GM21367 (cell line): ENCODE results near the gene UGT1A9.

Experiments used
- ATAC-seq: cut with Tn5 transposase; IDR thresholded peaks from one replicate; pipeline ENCODE4 v1.9.1; 2021; ENCODE audit not compliant: unreplicated experiment

UGT1A9 gene

DNA sequence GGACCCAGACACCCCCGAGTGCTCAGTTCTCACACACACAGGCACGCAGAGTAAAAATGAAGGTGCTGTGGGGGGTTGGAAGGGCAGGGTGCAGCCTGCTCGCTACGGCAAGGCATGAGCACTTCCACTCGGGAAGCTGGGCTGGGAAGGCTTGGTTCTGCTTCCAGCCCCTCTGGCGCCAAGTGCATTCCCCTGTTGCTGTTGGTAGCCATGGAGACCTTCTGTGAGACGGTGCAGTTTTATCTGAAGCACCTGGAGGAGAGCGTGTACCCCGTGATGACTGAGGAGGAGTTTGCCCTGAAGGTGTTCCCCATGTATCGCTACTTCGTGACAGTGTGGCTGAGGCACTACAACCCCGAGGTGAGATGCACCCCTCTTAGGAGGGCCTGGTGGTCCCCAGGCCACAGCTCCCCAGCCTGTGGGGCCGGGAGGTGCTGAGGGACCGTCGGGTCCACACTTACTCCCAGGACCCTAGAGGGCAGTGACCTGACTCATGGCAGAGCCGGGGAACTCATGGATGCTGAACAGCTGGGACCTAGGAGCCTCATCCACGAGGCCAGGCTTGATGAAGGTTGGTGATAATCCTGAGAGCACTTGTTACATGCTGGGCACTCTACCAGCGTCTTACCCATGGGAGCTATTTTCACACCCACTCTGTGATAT, 121.9 kb downstream of the UGT1A9 start:
- no peak for ATAC-seq

DNA sequence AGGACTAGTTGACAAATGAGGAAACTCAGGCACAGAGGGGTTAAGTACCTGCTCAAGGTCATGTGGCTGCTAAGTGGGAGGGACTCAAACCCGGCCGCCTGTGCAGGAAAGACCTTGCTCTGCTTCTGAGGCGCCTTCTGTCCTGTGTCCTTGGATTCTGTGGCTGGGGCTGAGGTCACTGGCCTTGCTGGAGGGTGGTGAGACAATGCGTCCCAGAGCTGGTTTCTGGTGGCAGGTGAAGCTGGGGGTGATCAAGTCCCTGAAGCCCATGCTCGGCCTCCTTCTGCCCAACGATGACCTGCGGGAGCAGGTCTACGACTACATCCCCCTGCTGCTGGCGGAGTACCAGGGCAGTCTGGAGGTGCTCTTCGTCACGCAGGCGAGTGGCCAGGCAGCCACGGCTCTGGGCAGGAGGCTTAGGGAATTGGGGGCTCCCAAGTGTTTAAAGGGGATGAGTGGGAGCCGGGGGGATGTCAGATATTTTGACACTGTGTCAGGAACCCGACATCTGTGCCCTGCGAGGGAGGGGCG, 122.5 kb downstream of the UGT1A9 start:
- ATAC-seq = no peak

DNA sequence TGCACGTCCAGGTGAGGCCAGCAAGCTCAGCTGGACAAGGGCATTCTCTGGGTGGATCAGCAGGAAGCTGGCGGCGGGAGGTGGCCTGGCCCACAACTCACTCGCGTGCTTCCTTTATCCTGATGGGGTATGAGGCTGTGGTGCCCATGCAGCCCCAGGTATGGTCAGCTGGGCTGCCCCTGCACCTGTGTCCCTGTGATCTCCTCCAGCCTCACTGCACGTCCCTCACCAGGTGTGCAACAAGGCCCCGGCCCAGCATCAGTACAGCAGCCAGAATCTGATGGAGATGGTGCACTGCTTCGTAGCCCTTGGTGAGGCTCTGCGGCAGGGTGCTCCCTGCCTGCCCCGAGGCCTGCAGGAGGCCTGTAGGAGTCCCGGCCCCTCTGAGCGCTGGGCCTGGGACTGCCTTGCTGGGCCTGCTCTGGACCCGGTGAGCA, 124.1 kb downstream of the UGT1A9 start:
- no peak for ATAC-seq

DNA sequence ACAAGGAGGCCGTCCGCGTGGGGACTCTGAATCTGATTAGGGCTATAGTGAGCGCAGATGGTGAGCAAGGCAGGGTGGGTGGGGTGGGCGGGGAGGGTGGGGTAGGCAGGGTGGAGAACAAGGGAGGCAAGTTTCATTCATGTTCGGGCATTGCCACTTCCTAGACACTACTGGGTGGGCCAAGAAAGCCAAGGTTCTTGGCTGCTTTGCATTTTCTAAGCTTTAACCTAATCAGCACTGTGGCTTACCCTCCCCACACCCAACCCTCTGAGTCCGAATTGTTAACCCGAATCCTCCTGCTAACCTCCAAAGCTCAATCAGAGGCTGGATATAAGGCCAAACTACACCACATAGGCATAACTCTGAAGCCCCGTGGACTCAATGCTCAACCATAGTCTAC, 124.6 kb downstream of the UGT1A9 start:
- no peak for ATAC-seq

DNA sequence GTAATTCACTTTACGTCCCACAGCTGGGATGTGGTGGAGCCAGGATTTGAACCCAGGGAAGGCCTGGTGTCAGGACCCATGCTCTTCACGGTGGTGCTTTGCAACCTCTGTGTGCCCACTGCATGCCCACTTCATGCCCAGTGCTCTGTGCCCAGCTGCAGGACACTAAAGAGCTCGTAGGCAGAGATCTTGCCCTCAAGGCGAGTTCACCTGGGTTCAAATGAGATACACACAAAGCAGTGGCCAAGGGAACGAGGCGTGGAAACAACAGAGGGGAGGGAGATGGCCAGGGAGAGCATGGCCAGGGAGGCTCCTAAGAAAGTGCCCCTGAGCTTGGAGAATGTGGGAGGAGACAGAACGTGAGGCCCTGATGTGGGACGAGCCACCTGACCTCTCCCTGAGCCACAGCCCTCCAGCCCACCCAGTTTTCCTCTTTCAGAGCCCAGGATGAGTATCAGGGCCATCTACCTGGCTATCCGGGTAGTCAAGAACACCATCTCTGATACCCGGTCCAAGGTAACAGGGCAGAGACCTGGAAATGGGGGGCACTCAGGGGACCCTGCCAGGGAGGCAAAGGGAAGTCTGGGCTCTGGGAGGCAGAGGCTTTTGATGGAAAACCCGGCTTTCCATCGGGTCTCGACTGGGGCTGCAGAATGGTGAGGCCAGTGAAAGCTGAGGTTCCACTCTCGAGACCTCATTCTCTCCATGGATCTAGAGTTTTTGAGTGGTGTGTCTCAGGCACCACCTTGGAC, 126.8 kb downstream of the UGT1A9 start:
- ATAC-seq = no peak

DNA sequence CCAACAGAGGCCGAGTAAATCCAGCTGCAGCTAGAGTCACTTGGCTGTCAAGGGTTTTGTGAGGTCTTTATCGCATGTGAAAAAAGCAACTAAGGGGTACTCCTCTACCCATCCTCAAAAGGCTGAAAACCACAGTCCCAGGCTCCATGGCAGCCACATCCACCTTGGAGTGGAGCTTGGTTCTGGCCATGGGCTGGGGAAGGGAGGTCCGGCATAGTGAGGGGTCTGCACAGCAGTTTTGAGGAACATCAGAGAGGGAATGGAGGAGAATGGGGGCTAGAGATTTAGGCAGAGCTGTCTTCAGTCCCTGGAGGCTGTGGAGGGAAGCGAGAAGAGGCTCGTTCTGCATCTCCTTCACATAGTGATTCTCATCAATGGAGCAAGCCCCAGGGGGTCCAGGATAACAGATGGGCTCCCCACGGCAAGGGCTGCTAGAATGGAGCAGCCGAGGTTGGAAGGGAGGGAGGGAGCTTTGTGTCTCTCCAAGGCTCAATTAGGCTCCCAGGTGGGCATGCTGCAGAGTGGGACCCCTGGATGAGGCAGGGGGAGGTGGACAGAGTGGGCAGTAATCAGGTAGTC, 127.5 kb downstream of the UGT1A9 start:
- ATAC-seq = no peak

DNA sequence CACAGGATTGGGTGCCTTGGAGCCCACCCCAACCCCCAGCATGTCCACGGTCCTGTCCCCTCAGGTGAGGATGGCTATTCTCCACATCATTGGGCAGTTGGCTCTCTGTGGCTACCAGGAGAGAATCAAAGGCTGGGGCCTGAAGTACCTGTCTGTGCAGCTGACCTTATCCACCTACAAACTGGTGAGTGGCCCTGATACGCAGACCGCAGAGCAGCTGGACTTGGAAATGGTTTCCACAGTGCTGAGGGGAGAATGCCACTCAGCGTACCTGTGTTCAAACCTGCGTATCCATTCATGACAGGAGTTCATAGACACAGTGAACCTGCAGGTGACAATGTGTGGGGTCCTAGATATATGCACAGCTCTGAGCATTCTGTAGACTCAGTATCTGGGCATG, 128.0 kb downstream of the UGT1A9 start:
- no peak for ATAC-seq

DNA sequence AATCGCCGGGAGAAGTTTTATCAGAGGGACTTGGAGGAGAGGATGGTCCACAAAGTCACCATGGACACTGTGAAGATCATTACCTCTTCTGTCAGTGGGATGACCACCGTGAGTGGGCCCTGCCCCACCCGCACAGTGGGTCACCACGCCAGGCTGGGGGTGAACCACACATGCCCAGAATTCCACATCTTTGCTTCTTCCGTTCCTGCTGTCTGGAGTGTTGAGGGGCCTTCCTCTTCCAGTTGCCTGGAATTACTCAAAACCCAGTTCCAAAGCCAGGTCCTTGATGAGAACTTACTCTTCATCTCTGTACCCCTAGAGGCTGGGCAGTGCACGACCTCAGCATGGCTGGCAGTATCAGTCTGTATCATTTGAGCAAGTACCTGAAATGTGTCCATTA, 128.5 kb downstream of the UGT1A9 start:
- no peak for ATAC-seq

DNA sequence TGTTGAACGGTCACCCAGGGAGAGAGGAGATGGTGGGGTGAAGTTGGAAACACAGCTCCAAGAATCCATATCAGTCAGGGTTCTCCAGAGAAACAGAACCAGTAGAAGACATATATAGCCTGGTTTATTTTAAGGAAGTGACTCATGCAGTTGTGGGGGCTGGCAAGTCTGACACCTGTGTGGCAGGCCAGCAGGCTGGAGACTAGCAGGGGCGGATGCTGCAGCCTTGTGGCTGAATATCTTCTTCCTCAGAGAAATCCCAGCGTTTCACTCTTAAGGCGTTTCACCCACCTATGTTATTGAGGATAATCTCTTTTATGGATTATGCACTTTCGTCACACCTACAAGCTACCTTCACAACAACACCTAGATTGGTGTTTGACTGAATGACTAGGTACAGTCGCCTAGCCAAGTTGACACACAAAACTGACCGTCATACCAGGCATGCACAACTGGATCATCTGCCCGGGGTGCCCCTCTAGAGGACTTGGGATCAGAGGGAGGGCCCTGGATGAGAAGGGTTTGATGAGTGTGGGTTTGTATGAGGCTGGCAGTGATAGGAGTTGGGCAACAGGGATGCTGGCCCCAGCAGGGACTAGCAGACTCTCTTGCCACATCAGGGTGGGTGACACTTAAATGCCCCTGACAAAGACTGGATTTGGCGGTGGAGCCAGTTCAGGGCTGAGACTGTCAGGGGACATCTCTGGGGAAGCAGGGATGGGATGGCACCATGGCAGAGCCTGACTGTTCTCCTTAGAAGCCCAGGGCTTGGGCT, 129.8 kb downstream of the UGT1A9 start:
- no peak for ATAC-seq

DNA sequence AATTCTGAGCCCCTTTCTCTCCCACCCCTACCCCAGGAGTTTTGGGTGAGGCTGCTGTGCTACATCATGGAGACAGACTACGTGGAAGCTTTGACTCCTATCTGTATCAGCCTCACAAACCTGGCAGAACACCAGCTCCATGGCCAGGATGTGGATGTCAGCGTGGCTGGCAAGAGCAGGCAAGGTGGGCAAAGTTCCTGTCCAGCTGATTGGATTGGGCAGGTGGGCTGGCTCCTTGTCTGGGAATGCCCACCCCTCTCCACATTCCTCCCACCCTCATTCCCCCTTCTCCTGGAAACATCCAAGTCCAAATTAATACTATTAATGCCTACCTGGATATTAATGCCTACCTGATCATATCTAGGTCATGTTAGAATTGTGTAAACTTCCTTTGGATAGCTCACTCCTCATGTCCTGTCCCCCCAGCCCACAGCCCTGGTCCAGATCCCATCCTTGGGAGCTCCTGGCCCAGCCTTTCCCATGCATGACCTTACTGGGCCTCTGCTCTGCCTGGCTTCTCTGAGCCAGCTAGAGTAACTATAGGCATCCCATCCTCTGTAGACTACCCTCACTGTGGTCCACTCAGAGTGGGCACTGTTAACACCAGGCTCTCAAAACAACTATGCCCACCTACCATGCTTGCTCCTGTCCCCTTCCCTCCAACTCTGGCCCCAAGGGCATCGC, 130.6 kb downstream of the UGT1A9 start:
- no peak for ATAC-seq

DNA sequence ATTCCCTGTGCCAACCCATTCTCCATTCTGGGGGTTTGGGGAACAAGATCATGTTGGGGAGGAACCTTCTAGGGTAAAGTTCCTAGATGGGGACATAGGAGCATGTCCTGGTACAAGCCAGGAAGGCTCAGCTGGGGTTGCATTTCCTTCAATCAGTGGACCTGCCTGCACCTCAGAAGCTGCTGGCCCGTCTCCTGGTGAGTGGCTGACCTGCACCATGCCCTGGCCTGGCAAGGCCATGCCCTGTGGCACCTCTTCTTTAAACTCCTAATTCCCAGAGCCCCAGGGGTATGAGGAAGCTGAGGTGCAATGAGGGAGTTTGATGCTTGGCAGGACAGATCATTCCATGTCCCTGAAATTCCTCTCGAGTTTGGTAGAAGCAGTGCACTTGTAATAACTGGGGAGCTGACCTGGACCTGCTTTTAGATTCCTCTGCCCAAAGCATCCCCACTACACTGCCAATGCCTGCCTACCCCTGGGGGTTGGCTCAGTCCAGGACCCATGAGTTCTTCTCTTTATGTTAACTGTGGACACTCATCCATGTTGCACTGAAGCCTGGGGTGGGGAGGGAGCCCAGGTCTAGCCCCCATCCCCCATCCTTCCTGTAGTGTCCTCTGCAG, 131.7 kb downstream of the UGT1A9 start:
- no peak for ATAC-seq

DNA sequence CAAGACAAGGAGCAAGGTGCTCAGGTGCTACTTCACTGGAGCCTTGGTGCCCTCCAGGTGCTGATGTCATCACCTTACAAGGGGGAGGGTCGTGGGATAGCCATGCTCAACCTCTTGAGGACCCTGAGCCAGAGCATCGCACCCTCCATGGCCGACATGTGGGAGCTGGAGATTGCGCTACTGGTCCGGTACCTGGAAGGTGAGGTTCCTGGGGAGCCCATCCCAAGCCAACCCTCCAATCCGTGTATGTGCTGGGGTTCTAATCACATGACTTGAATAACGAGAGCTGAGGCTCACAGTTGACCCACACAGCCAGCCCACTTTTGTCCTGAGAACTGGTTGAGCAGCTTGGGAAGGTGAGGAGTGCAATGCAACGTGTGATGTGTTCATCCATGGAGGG, 132.3 kb downstream of the UGT1A9 start:
- no peak for ATAC-seq

DNA sequence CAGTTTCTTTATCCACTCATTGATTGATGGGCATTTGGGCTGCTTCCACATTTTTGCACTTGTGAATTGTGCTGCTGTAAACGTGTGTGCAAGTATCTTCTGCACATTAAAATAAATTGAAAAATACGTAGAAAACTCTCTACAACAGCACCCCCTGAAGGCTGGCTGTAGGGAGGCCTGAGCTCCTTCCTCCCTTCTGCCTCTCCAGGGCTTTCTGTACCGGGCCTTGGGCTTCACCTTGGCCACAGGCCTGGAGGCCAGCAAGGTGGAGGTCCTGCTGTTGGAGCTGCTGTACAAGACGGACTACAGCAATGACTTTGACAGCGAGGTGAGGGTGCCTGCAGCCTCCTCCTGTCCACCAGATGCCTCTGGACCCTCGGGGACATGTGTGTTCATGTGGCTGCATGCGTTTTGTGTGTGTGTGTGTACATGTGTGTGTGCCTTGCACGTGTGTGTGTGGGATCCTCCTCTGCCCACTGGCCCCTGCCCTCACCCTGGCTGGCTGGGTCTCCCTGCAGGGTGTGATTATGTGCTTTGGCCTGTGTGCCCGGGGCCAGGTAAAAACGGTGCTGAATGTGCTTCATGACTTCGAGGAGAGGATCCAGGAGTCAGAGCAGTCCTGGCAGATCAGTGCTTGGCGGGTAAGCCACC, 135.6 kb downstream of the UGT1A9 start:
- no peak for ATAC-seq

DNA sequence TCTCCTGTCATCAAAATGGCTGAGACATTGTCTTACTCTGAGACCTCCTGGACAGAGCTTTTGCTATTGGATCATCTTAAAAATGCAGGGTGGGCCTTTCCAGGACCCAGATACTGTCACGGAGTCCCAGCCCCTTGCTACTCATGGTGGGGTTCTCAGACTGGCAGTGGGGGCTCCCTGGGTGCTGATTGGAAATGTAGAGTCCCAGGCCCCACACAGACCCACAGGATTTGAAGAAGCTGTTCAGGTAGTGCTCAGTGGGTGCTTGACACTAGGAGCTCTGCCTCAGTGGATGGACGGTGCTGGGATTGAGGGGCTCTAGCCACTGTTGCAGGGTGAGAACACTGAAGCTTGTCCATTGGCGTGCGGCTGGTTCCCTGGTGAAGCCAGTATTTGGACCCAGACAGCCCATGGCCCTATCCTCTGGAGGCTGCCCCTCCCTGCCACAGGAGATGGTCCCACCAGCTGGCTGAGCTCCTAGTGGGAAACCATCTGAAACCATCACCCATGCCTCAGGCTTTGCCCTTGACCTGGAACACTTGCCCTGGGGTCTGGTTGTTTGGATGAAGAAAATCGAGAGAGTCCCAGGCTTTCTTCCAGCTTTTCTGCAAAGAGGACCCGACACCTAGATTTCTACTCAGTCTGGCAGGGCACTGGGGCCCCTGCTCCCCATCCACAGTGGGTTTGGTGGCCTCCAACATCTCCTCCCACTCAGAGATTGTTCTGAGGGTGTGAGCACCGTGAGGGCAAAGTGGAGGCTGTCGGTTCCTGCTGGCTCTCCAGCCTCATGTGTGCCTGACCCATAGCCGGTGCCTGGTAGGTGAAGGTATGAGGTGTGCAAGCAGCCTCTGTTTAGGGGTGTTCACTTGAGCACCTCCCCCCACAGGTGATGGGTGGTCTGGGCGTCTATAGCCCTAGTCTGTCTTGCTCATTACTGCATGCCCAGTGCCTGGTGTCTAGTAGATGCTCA, 136.6 kb downstream of the UGT1A9 start:
- ATAC-seq = no peak

DNA sequence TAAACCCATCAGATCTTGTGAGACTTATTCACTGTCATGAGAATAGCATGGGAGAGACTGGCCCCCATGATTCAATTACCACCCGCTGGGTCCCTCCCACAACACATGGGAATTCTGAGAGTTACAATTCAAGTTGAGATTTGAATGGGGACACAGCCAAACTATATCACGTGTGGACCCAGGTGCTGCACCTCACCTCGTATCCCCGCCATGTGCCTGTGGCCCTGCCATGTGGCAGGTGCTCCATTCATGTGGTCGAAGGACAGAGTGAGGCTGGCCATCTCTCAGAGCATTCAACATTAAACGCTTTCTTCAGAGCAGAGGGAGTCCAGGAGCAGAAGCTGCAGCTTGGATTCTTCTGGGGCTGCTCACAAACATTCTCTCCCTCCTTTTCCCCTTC, 138.7 kb downstream of the UGT1A9 start:
- ATAC-seq = no peak

DNA sequence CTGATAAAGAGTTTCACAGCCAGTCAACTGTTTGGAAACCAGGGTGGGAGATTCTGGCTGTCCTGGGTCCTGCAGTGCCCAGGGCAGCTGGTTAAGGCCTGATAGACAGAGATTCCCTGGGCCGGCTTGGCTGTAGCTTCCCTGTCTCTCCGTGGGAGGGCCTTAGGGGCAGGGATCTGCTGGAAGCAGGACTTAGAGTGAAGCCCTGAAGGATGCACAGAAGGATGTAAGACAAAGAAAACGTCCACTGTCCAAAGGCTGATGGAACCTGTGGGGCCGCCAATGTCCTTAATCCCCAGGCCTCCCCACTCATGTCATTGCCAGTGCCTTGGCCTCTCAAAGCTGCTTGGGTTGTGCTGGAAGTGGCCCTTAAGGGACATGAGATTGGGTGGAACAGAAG, 139.4 kb downstream of the UGT1A9 start:
- ATAC-seq = no peak

DNA sequence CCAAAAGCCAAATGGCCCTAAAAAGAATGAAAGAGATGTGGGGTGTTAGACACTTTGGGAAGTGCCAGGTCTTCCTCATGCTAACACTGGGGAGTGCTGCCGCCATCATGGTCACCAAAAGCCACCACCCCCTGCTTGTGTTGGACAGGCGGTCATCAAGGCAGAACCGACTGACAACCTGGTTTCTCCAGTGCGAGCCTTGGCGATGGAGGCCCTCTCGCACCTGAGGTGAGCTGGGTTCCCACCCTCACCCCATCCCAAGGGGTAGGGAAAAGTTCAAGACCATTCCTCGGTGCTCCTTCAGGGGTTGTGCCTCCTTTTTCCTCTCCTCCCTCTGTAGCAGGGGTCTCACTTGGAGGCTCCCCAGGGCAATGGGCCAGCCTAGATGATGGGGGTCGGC, 140.0 kb downstream of the UGT1A9 start:
- ATAC-seq = no peak

DNA sequence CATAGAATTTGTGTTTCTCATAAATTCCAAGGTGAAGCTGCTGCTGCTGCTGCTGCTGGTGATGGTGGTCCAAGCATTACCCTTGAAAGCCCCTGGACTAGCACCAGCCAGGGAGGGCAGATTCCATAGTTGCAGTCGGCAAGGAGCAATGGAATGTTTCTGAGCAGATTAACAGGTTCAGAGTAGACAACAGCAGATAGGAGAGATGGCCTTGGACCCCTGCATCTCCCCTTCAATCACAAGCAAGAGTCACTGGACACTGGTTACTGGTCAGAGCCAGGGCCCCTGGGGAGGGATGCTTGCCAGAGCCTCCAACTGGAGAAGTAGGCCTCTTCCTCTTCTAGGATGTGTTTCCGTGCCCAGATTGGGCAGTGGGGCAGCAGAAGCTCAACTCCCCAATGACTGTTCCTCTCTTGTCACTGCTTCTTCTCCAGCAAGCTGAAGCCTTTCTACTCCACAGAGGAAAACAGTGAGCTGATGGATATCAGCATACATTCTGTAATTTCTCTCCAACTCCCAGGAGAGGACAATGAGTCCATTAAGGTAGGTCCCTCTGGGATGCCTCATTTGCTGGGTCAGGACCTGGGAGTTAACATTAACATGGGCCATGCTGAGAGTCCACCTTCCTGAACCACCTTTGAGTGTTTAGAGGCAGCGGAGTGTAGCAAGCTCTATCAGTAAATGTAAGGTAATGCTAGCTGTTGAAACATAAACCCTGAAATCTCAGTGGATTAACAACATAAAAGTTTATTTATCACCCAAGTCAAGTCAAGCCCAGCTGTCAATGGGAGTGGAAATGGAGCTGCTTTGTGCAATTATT, 141.7 kb downstream of the UGT1A9 start:
- ATAC-seq = no peak
